HT1080 (cell line): ENCODE data around the gene TMEM178A. TPM values are rescaled to one million over a fixed set of nuclear protein-coding genes. Genes with fewer than 3 reads are reported as not detected.

Experiments used
- DNase-seq: peaks from one replicate; pipeline ENCODE4 v3.0.0-alpha.2; 2015; ENCODE audit warnings: low read depth
- total RNA-seq: library from RNA; depleted of rRNA; stranded (reverse); fragments of >200 nt; shearing (Covaris generic); gene quantifications from 2 replicates; pipeline ENCODE4 v1.2.3, GENCODE V29; 2014; rRNA removed

Gene TMEM178A
- total RNA-seq, 1 experiment from 2014 or later = not detected

DNA sequence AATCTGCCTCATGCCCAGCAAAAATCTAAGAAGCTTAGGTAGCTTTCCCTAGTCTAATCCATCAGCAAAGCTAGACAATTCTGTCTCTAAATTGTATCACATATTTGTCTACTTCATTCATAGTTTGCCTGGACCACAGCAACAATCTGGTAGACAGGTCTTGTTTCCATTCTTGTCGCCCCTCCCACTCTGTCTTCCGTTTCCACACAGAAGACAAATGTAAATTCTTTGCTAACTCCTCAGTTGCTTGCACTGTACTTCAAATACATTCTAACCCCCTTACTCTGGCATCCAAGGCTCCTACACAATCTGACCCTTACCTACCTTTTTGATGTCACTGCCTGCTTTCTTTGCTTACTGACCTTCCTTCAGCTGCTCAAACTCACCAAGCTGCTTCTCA is 73.2 kb downstream of the TMEM178A start:
- no peak for DNase-seq

GRCh38 chr2:39739386-39739785 is 73.7 kb downstream of the TMEM178A start:
- DNase-seq = no peak

GRCh38 chr2:39741871-39742270 is 76.2 kb downstream of the TMEM178A start:
- DNase-seq = no peak

DNA sequence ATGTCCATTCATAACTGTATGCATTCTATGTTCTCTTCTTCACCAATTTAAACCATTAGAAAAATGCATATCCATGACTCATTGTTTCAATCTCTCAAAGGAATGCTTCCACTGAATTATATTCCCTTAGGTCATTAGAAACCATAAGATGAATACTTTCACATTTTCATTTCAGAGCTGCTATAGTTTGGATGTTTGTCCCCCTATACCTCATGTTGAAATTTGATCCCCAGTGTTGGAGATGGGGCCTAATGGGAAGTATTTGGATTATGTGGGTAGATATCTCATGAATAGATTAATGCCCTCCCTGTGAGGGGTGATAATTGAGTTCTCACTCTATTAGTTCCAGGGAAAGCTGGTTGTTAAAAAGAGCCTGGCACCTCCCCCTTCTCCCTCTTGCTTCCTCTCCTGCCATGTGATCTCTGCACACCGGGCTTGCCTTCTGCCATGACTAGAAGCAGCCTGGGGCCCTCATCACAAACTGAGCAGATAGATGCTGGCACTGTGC is 77.6 kb downstream of the TMEM178A start:
- no peak for DNase-seq

- no peak for DNase-seq
Measured at GRCh38 chr2:39755466-39755865, 89.7 kb downstream of the TMEM178A start.

DNA sequence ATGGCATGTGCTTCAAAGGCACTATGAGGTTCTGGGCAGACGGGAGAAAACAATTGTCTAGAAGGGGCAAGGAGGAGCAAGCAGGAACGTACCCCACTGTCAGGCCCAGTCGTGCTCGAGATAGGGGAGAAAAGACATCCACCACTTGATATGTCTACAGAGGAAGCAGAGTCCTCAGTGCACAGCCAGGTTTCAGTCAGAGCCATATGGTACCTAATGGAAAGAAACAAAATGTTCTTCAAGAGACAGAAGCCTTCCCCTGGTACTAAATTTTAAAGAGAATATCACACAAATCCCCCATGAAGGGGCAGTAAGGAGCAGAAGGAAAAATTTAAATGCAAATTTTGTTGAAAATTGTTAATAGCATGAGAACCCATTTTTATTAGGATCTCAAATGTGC is 91.4 kb downstream of the TMEM178A start:
- DNase-seq = no peak

- DNase-seq = no peak
Measured at GRCh38 chr2:39762448-39762847, 96.7 kb downstream of the TMEM178A start.

Other genes with a start within 250 kb of the TMEM178A start
- gene MAP4K3, start 228.6 kb upstream of the TMEM178A start, total RNA-seq = 17.6 and 25.1 TPM in 2 replicates
- gene THUMPD2, start 113.3 kb downstream of the TMEM178A start, total RNA-seq = 5.5 and 7.8 TPM in 2 replicates